HG03565 (cell line): ENCODE measurements around the gene THBS3.
"Not testable (repeated sequence)": the region's sequence is repeated elsewhere in the genome, so short reads cannot be mapped to it uniquely, and the experiment has no call there.

Experiments
- ATAC-seq: cut with Tn5 transposase; IDR thresholded peaks from one replicate; pipeline ENCODE4 v1.9.1; 2021; ENCODE audit warnings: mild to moderate bottlenecking, moderate library complexity; ENCODE audit not compliant: unreplicated experiment

Gene THBS3

DNA sequence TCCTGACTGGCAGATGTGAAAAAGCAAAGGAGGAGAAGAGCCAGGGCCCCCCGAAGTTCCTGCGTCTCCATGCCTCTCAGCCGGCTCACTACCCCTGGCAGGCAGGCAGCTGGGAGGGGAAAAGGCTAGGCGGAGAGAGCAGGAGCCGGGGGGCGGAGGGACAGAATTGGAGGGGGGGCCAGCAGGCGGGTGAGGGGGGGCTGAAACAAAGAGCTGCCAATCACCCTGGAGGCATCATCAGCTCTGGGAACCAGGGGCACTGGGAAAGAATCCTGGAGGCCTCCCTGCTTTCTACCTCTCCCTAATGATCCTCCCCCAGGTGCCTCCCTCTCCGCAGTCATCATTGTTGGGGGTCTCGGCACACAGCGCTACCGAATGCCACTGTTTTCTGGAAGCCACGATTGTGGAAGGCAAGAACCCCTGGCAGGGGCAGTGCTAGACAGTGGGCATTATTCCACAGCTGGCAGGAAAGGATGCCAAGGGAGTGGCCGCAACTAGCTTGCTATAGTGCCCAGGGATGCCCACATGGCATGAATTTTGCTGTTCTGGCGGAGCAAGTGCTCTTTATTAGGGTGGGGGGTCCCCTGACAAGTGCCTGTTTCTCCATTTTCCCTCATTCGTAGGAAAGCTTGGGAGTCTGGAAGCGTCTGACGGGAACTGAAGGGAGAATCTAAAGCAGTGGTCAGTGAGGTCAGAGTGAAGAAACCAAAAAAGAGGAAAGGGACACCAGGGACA, at the start of gene THBS3:
TSS of gene THBS3 (minus strand) at position 92 of the 735 bp plus-strand sequence. CDS start at position 71, 21 bp downstream.
- ATAC-seq = no peak

DNA sequence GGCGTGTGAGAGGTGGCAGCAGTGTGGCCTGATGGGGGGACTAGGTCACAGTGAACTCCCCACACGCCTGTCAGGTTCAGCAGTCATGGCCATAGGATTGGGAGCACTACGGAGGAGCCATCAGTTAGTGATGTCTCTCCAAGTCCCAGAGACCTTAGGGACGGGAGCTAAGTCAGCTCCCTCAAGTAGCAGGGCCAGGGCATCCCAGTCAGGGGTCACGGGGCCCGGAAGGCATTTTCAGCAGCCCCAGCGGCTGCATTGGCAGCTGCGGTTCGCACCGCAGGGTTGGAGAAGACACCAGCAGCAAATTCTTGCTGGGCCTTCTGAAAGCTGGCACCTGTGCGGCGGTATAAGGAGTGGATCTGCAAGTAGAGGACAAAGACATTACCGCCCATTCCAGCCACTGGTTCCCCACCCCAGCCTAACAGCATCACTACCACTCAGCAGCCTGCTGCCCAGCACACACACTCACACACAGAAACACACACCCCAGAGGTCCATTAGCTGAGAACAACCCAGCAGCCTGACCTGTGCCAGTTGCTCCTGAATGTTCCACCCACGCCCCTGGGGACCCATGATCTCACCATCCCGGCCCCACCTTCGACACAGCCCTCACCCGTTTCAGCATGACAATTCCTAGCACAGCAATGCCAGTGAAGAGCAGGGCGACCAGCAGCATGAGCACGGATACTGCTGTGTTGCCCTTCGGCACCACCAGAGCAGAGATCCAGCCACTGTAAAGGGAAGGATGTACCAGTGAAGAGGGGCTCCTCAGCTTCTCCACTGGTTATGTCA, 48.6 kb upstream of the THBS3 start:
- ATAC-seq = no peak

DNA sequence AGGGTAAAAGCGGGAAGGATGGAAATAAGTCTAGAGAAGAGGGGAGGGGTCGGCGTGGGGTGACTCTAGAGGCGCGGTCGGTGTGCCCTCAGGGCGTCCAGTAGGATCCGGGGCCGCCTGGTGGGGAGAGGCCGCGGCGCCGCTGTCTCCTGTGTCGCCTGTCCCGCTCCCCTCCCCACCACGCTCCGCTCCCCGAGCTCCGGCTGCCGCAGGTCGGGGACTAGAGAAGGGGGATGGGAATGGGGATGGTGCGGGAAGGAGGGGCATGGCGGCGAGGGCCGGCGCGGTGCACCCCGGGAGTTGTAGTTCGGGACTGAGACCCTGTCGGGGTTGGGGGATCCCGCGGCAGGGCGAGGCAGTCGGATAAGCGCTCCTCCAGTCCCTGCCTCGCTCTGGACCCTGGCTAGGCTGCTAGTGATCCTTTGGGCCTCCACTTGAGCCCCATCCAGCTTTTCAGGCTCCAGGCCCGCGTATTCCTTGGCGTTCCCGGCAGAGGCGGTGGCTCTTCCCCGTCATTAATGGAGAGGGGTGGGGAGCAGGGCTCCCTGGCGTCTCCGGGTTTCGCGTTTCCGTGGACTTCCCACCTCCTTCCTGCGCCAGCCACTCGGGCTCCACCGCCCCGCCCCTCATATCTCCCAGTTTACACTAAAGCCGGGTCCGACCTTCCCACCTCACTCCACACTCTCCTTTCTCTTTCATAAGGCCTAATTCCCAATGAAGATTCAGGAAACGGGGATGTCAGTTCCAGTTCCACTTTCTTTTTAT, 47.7 kb upstream of the THBS3 start, which contains the start of gene ENTREP3:
TSS of gene ENTREP3 (minus strand) at position 241 of the 765 bp plus-strand sequence. CDS start 606 bp downstream, outside the sequence.
- no peak for ATAC-seq

DNA sequence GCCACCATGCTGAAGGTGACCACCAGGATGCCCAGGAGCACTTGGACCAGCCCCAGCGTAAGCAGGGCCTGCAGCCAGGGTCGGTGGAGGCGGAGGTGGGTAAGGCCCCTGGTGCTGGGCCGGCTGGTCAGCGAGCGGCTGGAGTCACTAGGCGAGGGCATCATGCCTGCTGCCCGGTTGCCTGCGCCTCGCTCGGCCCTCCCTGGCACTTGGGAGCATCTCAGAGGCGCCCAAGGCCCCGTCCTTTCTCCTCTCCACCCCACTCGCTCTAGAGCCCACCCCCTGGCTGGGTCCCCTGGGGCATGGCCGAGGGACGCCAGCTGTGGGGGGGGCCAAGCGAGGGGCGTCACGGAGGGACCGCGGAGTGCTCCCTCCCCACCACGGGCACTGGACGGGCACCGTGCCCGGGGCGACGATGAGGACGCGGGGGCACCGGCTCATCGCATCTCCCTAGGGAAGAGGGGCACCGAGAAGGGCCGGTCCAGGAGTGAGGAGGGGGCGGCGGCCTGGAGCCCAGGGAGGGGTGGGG, 47.1 kb upstream of the THBS3 start:
- no peak for ATAC-seq

DNA sequence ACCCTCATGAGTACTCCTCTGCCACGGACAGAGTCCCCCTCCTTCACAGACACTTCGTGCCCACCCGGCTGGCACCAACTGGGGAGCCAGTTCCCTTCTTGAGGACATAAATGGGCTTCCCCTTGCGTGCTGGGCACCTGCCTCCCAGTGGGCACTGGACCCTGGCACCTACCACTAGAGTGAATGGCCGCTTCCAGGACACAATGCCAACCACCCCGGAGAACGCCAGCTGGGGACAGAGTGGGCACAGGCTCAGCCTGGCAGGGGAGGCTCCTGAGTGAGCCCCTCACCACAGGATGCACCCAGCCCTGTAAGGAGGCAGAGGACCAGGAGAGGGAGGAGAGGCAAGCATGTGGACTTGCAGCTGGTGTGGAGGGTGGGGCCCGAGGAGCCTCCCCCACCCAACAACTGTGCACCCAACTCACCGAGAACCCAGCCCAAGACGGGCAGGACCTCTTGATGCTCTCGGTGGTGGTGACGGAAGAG, 46.6 kb upstream of the THBS3 start:
- ATAC-seq = no peak

DNA sequence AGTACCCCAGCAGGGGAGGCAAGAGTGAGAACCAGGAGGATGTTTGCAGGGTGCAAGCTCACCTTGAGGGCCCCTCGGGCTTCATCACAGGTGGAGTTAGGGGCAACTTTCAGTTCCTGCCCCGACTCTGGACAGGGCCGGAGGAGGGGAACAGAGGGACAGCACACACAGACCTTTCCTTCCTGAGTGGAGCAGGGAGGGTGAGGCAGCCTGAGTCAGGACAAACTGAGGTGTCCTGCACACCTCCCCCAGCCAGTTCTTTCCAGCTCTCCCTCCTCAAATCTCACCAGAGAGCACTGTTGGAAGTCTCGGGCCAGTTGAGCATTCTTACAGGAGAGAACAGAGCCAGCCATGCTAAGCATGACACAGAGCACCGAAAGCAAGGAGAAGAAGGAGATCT, 46.1 kb upstream of the THBS3 start:
- ATAC-seq = no peak

DNA sequence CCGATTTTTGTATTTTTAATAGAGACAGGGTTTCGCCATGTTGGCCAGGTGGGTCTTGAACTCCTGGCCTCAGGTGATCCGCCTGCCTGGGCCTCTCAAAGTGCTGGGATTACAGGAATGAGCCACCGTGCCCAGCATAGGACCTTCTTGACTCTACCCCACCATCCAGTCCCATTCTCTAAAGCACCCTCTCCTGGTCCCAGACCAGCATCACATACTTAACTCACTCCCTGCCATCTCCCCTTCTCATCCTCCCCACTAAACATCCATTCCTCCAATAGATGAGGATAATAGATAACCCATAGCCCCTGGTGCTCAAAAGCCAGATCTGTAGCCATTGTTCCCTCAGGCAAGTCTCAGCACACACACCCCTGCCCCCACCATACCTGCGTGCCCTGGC, 45.5 kb upstream of the THBS3 start:
- ATAC-seq = no peak

DNA sequence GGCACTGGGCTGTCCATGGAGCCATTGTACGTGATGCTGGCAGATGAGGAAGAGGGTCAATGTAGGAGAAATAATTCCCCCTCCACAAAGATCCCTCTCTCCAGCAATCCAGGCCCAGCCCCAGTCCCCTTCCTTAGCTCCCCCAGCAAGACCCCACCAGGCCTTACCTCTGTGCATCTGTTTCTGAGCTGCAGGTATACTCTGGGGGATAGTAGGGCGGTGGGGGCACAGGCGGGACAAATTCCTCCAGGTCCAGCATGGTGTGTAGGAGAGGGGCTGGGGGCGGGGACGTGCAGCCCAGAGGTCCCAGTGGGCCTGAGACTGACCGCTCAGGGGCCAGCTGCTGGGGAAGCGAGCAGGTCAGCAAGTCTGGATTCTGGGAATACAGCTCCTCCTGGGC, 43.9 kb upstream of the THBS3 start:
- no peak for ATAC-seq

DNA sequence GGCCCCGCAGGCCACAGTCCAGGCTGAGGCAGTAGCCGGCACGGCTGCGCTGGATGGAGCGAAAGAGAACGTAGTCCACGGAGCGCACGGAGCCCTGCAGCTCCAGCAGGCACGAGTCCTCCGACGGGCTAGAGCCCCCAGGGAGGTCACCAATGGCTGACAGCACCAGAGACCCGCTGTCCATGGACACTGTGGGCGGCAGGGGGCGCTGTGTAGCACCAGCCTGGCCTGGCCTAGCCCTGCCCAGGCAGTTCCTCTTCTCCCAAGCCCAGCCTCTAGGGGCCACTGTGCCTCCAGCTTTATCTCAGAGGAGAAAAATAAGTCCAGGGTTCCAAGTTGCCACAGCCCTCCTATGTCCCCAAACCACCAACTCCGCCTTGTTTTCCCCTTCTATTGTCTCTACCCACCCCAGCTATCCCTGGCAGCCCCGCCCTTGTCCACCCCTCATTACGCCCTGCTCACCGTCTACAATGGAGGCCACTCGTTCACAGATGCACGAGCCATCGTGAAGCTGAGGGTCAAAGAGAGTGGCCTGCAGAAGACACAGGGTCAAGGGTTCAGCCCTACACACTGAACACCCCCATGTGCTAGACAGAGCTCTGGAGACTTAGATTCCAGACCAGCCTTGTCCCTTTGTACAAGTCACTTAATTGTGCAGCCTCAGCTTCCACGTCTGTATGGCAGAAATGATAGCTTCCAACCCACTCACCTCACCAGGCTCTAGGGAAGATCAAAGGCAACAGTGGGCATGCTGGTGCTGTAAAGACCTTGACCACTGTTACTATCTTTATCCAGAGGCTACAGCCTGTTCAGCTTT, 43.1 kb upstream of the THBS3 start:
- peak; percentile 71 for ATAC-seq

DNA sequence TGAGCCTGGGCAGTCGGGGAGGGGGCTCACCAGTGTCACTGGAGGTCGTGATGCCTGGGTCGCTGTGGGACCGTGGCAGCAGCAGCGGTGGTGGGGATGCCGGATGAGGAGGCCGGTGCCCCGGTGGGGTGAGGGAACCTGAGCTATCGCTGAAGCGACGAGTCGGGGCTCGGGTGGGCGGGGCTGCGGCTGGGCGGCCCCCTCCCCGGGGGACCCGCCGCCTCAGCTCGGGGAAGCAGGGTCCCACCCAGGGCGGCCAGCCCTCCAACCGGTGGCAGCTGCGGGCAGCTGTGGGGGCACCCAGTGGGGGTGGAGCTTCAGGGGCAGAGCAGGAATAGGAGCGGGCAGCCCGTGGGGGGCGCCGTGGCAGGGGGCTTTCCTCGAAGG, 42.5 kb upstream of the THBS3 start:
- ATAC-seq = peak; percentile 22

DNA sequence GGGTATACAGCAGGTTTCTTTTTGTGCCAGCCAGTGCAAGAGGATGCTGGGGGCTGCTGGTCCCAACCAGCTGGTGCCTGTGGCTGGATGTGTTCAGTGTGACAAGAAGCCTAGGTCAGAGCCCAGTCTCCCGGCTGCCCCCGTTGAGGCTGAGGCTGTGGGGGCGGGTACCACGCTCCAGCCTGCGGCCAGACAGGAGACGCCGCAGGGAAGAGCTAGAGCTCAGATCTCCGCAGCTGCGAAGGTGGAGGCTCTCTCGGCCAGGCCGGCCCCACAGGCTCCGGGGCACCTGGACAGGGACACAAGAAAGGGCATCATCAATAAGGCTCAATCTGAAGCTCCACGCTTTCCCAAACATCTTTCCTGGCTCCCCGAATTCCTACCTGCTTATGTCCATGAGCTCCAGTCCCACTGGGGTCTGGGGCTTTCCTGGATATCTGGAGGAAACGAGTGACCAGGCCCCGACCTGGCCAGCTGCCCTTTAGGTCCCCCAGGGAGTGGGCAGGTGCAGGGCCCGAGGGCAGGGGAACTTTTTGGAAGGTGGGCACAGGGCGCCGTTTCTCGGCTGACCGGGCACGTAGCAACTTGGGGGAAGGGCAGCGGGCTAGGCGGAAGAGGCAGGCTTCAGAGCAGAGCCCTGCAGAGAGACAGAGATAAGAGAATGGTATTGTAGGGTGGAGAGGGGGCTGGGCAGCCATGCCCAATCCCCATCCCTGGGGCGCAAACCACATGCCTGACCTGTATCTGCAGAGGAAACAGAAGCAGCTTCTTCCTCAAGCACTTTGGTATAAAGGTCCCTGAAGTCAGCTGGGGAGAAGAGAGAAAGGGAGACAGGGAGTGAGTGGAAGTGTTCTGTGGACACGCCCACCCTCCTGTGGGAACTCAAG, 40.2 kb upstream of the THBS3 start:
- ATAC-seq = no peak

DNA sequence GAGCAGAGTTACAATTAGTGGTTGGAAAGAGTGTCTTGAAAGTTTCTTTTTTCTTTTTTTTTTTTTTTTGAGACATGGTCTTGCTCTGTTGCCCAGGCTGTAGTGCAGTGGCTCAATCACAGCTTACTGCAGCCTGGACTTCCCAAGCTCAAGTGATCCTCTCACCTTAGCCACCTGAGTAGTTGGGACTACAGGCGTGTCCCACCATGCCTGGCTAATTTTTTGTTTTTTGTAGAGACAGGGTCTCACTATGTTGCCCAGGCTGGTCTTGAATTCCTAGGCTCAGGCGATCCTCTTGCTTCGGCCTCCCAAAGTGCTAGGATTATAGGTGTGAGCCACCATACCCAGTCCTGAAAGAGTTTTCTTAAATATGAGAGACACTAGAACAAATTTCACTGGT, 39.1 kb upstream of the THBS3 start:
- not testable (repeated sequence) for ATAC-seq

DNA sequence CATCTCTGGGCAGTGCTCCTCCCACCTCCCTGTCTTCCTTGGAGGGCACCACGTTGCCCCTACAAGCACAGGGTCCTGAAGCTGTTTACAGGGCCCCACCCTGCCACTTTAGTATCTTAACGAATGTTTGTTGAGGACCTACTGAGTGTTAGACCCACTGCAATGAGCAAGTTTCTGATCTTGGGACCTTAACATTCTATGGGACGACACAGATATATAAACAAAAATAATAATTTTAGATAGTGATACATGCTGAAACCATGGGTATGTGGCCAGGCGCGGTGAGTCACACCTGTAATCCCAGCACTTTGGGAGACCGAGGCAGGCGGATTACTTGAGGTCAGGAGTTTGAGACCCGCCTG, 37.4 kb upstream of the THBS3 start:
- no peak for ATAC-seq

DNA sequence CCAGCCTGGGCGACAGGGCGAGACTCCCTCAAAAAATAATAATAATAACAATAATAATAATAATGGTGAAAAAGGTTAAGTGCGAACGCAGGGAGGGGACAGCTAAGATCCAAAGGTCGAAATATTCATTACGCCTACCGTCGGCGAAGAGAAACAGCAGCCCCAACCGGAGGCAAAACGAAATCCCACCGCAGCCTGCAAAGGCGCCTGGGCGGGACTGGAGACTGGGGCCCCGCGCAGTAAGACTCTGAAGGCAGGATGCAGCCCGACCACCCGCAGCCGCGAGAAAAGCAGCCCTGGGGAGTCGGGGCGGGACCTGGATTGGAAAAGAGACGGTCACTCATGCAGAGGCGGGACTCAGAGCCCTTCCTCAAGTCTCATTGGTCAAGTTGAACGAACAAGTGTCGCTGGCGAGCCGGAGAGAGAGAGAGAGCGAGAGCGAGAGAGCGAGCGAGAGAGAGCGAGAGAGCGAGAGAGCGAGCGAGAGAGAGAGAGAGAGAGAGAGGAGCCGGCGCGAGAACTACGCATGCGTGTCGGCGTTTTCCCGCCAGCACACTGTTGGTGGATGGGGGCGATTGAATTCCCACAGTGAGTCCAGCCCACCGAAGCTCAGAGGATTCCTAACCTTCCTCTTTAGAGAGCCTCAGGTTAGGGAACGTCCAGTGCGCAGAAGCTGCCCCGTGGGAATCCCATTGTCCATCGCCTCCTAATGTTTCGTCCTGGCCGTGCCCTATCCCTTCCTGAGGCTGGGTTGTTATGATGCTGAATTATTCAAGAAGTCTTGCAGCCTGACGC, 36.9 kb upstream of the THBS3 start:
- ATAC-seq = peak; percentile 78

DNA sequence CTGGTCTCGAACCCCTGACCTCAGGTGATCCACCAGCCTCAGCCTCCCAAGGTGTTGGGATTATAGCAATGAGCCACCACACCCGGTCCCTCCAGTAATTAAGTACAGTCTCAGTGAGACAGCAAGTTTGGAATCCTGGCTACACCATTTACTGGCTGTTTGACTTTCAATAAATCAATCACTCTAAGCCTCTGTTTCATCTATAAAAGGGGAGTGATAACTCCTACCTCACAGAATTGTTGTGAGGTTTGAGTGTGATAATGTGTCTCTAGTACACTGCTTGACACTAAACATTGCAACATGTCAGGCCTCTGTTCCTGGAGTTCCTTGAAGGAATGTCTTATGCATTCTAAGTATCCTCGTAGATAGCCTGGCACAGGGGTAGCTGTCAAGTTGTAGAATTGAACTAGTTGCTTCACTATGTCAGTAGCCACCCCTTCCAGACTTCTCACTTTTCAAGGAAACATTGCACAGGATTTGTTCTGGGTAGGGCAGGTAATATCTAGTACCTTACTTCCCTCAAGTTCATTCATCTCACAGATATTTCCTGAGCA, 35.2 kb upstream of the THBS3 start:
- no peak for ATAC-seq

DNA sequence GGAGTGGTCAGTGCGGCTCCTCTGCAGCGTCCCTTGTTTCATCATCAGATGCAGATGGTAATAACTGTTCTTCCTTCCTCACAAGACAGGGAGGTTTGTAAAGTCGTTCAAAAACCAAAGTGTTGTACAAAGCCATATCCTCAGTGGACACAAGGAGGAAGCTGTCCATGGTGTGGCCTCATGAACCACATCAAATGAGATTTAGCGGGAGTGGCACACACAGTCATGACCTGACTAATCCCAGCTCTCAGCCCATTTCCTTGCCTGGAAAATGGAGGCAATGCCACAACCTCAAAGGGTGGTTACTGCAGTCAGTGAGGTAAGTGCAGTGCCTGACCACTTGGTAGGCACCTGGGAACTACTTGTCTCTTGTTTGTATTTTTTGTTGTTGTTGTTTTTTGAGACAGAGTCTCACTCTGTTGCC, 34.2 kb upstream of the THBS3 start:
- ATAC-seq = no peak

DNA sequence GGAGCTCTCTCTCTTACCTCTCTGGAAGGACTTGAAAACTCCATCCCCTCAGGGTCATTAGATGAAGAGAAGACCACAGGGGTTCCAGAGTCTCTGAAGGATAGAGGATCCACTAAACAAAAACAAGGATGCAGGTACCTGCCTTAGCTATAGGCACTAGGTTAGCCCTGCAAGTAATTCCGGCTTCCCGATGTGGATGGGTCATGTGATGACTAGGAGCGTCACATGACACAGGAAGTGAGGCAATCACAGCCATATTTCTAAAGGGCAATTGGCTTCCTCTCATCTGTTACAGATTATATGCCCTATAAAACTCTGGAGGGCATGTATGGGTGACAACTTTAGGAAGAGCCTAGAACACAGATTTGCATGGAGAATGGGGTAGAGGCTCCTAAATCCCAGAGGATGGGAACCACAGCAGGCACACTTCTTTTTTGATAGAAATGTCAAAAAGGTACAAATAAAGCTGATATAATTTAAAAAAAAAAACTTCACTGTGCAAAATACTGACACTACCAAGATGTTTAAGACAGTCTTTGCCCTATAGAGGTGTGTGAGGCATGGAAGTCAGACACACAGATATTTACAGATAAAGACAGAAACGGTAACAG, 33.5 kb upstream of the THBS3 start:
- ATAC-seq = no peak

DNA sequence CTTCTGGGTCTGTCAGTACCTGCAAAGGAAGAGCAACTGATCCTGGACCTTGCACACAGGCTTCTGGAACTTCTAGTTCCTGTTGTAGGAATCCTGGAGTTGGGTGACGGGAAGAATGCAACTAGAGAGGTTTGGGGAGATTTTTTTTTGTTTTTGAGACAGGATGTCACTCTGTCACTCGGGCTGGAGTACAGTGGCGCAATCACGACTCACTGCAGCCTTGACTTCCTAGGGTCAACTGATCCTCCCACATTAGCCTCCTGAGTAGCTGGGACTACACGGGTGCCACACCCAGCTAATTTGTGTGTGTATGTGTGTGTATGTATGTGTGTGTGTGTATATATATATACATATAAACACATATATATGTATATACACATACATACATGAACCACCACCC, 28.8 kb upstream of the THBS3 start:
- ATAC-seq = no peak
